Measurements from ENCODE around the gene RNF31. TPM values are rescaled to one million over a fixed set of nuclear protein-coding genes. Genes with fewer than 3 reads are reported as not detected.

RNF31 gene
- total and polyA plus RNA-seq, 2 of the 13 experiments (the other 11 are each of a cell fraction or from before 2014, with no cell fraction given) = 48.2 to 86.8 TPM

DNA sequence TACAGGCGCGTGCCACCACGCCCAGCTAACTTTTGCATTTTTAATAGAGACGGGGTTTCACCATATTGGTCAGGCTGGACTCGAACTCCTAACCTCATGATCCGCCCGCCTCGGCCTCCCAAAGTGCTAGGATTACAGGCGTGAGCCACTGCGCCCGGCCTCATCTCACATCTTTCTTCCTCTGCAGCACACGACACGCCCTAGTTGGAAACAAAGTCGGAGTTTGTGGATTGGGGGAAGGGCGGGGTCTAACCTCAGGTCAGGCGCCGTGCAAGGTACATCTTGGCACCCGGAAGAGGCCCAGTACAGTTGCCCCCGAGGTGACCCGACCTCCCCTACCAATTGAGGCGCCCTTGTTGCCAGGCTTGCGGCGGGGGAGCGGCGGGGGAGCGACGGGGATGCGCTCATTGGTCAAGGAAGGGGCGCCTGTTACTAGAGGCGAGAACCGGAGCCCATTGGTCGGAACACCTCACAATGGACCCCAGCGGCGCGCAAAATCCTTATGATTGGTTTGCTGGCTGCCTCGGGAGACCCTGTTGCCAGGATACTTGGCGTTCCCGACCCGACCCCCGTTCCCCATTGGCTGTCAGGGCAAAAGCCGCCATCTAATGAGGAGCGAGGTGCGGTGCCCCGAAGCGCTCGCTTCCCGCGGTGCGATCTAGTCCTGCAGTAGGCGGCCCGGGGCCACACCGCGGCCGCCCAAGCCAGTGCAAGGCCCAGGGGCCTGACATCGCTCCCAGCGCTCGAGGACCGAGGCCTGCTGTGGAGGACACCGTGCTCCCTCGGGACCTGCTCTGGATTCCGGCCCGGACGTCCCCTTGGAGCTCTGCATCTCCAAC, 24.3 kb downstream of the RNF31 start, which contains the start of gene REC8 (continued):
- TF ChIP-seq PCBP1 (IDR thresholded peaks at IDR 0.05; ENCODE audit: borderline replicate concordance, low read depth, low read length) (peak; percentile 48; the same call in 1 of the 2 replicates), ZNF605 (CRISPR knock-in tag; IDR thresholded peaks at IDR 0.05) (no peak), NCOA2 (CRISPR knock-in tag; IDR thresholded peaks at IDR 0.05) (no peak), PCBP2 (optimal IDR thresholded peaks at IDR 0.05; ENCODE audit: low read depth, low read length, poor library complexity, severe bottlenecking) (no peak), AKAP8 (CRISPR knock-in tag; IDR thresholded peaks at IDR 0.05) (no peak), POLR2A (IDR thresholded peaks at IDR 0.05; ENCODE audit: insufficient read depth in 1 of 2, low read depth in 2 of 2, low read length in 2 of 2) (peak in 1 of 2 experiments; percentile 16; a peak in 1 of 4 replicates), ZNF547 (CRISPR knock-in tag; IDR thresholded peaks at IDR 0.05) (no peak), REXO4 (CRISPR knock-in tag; IDR thresholded peaks at IDR 0.05; ENCODE audit: borderline replicate concordance) (no peak), ZNF564 (CRISPR knock-in tag; IDR thresholded peaks at IDR 0.05) (no peak), TEAD3 (CRISPR knock-in tag; optimal IDR thresholded peaks at IDR 0.05; ENCODE audit: borderline replicate concordance) (no peak)
- TF ChIP-seq, protein P1, sequence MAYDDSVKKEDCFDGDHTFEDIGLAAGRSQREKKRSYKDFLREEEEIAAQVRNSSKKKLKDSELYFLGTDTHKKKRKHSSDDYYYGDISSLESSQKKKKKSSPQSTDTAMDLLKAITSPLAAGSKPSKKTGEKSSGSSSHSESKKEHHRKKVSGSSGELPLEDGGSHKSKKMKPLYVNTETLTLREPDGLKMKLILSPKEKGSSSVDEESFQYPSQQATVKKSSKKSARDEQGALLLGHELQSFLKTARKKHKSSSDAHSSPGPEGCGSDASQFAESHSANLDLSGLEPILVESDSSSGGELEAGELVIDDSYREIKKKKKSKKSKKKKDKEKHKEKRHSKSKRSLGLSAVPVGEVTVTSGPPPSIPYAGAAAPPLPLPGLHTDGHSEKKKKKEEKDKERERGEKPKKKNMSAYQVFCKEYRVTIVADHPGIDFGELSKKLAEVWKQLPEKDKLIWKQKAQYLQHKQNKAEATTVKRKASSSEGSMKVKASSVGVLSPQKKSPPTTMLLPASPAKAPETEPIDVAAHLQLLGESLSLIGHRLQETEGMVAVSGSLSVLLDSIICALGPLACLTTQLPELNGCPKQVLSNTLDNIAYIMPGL (CRISPR knock-in tag; IDR thresholded peaks at IDR 0.05; ENCODE audit: borderline replicate concordance in 1 of 2, low read depth in 1 of 2) = no peak

Measured in HepG2 (cell line).